Measurements from ENCODE around the gene FHOD3. TPM values are rescaled to one million over a fixed set of nuclear protein-coding genes. Genes with fewer than 3 reads are reported as not detected.

Gene FHOD3
- polyA plus RNA-seq, 2 of the 4 experiments (the other 2 are of a cell fraction) = 2.5 to 3.6 TPM

DNA sequence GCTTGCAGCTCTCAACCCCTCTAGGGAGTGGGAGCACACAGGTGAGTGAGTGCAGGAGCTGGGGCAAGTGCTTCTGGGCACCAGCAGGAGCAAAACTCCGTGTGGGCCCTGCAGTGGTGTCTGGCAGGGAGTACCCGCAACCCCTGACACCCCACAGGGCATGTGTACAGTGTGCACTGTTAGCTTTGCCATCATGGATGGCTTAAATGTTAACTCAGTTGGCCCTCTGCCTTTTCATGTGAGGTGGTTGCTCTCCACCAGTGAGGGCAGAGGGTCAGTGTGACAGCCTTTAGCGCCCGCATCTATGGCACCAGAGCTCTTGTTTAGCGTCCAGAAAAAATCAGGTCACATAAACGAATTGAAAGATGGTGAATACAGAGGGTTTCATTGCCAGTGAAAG lies 438.6 kb downstream of the FHOD3 start:
- FAIRE-seq = no peak
- ATAC-seq = no peak
- Histone ChIP-seq H3K4me1 (no peaks in the 10 kb centered on the region), H3K27ac (no peak overlapping the region), H3K4me2 (no peak overlapping the region), H3K9me3 (no peaks in the 10 kb centered on the region), H3K4me3 (no peak overlapping the region)
- 61% methylated on average over 4 of the region's 6 CpGs for WGBS (ENCODE audit: missing lambda C conversion rate)
- DNase-seq (ENCODE audit: low read depth in 1 of 2, low spot score in 1 of 2) = no peak
- CTCF ChIA-PET = no interaction called here
- TF ChIP-seq, protein P1, sequence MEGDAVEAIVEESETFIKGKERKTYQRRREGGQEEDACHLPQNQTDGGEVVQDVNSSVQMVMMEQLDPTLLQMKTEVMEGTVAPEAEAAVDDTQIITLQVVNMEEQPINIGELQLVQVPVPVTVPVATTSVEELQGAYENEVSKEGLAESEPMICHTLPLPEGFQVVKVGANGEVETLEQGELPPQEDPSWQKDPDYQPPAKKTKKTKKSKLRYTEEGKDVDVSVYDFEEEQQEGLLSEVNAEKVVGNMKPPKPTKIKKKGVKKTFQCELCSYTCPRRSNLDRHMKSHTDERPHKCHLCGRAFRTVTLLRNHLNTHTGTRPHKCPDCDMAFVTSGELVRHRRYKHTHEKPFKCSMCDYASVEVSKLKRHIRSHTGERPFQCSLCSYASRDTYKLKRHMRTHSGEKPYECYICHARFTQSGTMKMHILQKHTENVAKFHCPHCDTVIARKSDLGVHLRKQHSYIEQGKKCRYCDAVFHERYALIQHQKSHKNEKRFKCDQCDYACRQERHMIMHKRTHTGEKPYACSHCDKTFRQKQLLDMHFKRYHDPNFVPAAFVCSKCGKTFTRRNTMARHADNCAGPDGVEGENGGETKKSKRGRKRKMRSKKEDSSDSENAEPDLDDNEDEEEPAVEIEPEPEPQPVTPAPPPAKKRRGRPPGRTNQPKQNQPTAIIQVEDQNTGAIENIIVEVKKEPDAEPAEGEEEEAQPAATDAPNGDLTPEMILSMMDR (IDR thresholded peaks at IDR 0.05) = no peak
- no peak for TF ChIP-seq KDM1A (IDR thresholded peaks at IDR 0.05; ENCODE audit: low read depth)
- no peak for TF ChIP-seq PHF8 (IDR thresholded peaks at IDR 0.05; ENCODE audit: borderline replicate concordance, low read depth)
- no peak for TF ChIP-seq RNF2 (IDR thresholded peaks at IDR 0.05; ENCODE audit: borderline replicate concordance, low read depth)
- no peak for TF ChIP-seq HOXB13 (CRISPR knock-in tag; IDR thresholded peaks at IDR 0.05; ENCODE audit: low read depth)
- POLR2A ChIA-PET = no interaction called here

DNA sequence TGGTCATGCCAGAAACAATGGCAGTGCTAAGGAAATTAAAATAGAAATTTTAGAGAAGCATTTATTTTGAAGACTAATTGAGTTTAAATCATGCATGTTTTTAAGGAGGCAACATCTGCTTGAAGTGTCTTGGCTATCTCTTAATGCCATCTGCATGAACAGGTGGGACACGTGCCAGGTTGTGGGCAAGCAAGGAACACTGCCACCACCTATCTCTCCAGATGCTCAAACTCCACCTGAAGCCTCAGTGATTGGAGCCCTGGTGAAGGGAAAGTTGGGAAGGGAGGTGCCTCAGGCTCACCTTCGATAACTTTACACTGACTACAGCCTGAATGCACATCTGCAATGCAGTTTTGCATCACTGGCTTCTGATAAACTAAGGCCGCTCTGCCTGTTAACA lies 439.8 kb downstream of the FHOD3 start:
- no peaks in the 10 kb centered on the region for H3K4me1 ChIP-seq
- H3K4me3 ChIP-seq = no peak overlapping the region
- no peak overlapping the region for H3K27ac ChIP-seq
- DNase-seq (ENCODE audit: low read depth in 1 of 2, low spot score in 1 of 2) (no peak), FAIRE-seq (no peak), ATAC-seq (no peak)
- 39% methylated on average over 3 of the region's 3 CpGs for WGBS (ENCODE audit: missing lambda C conversion rate)
- ChIA-PET CTCF (interaction anchor here (1.6 kb wide), 1 partner anchor 20 kb away, joined by 3 read pairs; no protein-coding TSS in a partner anchor), POLR2A (no interaction called here)
- H3K4me2 ChIP-seq = no peak overlapping the region
- no peak for TF ChIP-seq SREBF2 (IDR thresholded peaks at IDR 0.05)
- TF ChIP-seq, protein P2, sequence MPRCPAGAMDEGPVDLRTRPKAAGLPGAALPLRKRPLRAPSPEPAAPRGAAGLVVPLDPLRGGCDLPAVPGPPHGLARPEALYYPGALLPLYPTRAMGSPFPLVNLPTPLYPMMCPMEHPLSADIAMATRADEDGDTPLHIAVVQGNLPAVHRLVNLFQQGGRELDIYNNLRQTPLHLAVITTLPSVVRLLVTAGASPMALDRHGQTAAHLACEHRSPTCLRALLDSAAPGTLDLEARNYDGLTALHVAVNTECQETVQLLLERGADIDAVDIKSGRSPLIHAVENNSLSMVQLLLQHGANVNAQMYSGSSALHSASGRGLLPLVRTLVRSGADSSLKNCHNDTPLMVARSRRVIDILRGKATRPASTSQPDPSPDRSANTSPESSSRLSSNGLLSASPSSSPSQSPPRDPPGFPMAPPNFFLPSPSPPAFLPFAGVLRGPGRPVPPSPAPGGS (IDR thresholded peaks at IDR 0.05) = no peak
- TF ChIP-seq CBX2 (IDR thresholded peaks at IDR 0.05; ENCODE audit: borderline replicate concordance, low read depth) = no peak
- TF ChIP-seq FOSL2 (IDR thresholded peaks at IDR 0.05) = no peak
- no peak for TF ChIP-seq FOSL2 (CRISPR knock-in tag; IDR thresholded peaks at IDR 0.05)
- TF ChIP-seq, protein P3, sequence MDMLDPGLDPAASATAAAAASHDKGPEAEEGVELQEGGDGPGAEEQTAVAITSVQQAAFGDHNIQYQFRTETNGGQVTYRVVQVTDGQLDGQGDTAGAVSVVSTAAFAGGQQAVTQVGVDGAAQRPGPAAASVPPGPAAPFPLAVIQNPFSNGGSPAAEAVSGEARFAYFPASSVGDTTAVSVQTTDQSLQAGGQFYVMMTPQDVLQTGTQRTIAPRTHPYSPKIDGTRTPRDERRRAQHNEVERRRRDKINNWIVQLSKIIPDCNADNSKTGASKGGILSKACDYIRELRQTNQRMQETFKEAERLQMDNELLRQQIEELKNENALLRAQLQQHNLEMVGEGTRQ (IDR thresholded peaks at IDR 0.05) = no peak
- H3K9me3 ChIP-seq = no peaks in the 10 kb centered on the region

DNA sequence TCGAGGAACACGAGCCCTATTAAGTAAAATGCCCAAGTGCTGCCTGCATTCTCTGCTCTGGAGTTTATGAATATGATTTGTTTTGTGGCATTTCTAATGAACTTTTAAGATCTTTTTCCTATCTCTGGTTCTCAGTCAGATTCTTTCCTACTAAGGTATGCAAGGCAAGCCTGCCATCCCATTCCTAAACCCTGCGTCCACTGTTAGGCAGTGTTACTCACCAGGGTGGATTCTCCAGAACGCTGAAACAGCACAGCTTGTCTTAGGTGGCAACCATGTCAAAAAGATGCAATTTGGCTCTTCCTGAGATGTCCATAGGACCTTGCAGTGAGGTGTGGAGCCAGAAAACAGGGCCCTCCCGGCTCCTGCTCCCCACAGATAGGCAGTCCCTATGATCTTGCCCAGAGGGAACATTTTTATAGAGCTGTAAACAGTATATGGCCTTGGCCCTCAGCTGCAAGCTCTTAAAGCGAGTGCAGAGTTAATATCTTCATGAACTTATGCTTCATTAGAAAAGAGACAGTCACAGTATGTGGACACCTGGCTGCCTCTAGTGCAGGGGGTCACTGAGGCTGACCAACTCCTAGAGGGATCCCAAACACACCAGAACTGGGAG lies 446.9 kb downstream of the FHOD3 start:
- no peak overlapping the region for H3K4me2 ChIP-seq
- ATAC-seq (no peak), DNase-seq (ENCODE audit: low read depth in 1 of 2, low spot score in 1 of 2) (no peak), FAIRE-seq (no peak)
- no peaks in the 10 kb centered on the region for H3K4me1 ChIP-seq
- H3K4me3 ChIP-seq = no peak overlapping the region
- POLR2A ChIA-PET = no interaction called here
- no peak overlapping the region for H3K27ac ChIP-seq
- H3K9me3 ChIP-seq = no peaks in the 10 kb centered on the region
- CTCF ChIA-PET = interaction anchor here (1.1 kb wide), 1 partner anchor 13 kb away, joined by 5 read pairs; no protein-coding TSS in a partner anchor
- WGBS (ENCODE audit: missing lambda C conversion rate) = 72% methylated on average over 5 of the region's 6 CpGs
- TF ChIP-seq FOSB (CRISPR knock-in tag; IDR thresholded peaks at IDR 0.05) = no peak
- TF ChIP-seq, protein P4, sequence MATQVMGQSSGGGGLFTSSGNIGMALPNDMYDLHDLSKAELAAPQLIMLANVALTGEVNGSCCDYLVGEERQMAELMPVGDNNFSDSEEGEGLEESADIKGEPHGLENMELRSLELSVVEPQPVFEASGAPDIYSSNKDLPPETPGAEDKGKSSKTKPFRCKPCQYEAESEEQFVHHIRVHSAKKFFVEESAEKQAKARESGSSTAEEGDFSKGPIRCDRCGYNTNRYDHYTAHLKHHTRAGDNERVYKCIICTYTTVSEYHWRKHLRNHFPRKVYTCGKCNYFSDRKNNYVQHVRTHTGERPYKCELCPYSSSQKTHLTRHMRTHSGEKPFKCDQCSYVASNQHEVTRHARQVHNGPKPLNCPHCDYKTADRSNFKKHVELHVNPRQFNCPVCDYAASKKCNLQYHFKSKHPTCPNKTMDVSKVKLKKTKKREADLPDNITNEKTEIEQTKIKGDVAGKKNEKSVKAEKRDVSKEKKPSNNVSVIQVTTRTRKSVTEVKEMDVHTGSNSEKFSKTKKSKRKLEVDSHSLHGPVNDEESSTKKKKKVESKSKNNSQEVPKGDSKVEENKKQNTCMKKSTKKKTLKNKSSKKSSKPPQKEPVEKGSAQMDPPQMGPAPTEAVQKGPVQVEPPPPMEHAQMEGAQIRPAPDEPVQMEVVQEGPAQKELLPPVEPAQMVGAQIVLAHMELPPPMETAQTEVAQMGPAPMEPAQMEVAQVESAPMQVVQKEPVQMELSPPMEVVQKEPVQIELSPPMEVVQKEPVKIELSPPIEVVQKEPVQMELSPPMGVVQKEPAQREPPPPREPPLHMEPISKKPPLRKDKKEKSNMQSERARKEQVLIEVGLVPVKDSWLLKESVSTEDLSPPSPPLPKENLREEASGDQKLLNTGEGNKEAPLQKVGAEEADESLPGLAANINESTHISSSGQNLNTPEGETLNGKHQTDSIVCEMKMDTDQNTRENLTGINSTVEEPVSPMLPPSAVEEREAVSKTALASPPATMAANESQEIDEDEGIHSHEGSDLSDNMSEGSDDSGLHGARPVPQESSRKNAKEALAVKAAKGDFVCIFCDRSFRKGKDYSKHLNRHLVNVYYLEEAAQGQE (IDR thresholded peaks at IDR 0.05) = no peak
- TF ChIP-seq, protein P5, sequence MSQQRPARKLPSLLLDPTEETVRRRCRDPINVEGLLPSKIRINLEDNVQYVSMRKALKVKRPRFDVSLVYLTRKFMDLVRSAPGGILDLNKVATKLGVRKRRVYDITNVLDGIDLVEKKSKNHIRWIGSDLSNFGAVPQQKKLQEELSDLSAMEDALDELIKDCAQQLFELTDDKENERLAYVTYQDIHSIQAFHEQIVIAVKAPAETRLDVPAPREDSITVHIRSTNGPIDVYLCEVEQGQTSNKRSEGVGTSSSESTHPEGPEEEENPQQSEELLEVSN (IDR thresholded peaks at IDR 0.05; ENCODE audit: borderline replicate concordance, low read depth) = no peak
- TF ChIP-seq CHD4 (IDR thresholded peaks at IDR 0.05; ENCODE audit: borderline replicate concordance) = no peak
- TF ChIP-seq POLR2AphosphoS2 (conservative IDR thresholded peaks at IDR 0.05; ENCODE audit: low read length) = no peak
